Measurements from ENCODE around the gene OR2C3. TPM values are rescaled to one million over a fixed set of nuclear protein-coding genes. Genes with fewer than 3 reads are reported as not detected.

OR2C3 gene
- not detected in 2 replicates for total RNA-seq (2014; rRNA removed; shearing (Covaris generic))
- total RNA-seq (2022): not detected in 2 replicates
- not detected for Bru-seq, nascent RNA
- not detected for BruChase-seq, experiment 1, labeled RNA remaining after a 6-hour chase
- not detected for BruChase-seq, experiment 2, labeled RNA remaining after a 2-hour chase
- long read RNA-seq: 0 reads

GRCh38 chr1:247536340-247536739 lies at the start of gene OR2C3:
Gene OR2C3, minus strand, starts transcription at chr1:247536440. Its CDS starts 3,929 bp downstream, at chr1:247532511.
- no peaks in the 10 kb centered on the region for H3K79me2 ChIP-seq (ENCODE audit: insufficient read depth, low read depth, low read length)
- no peaks in the 10 kb centered on the region for H3K4me1 ChIP-seq (ENCODE audit: insufficient read depth, low read length, poor library complexity, severe bottlenecking)
- ChIA-PET CTCF (ENCODE audit: unreplicated experiment) (no interaction called here), POLR2A (interaction anchor here (1.5 kb wide), 1 partner anchor 11 kb away, joined by 3 read pairs; no protein-coding TSS in a partner anchor)
- H3K4me2 ChIP-seq (ENCODE audit: low read length): no peak within 1 kb of the TSS
- no peak for DNase-seq (ENCODE audit: low spot score)
- no TSS peak for BruUV-seq (replicated peaks)
- no peak within 1 kb of the TSS for H3K27ac ChIP-seq (ENCODE audit: low read depth, low read length, poor library complexity, severe bottlenecking)
- H3K9me3 ChIP-seq (ENCODE audit: low read length): no peaks in the 10 kb centered on the region
- no peaks in the 10 kb centered on the region for H4K20me1 ChIP-seq (ENCODE audit: insufficient read depth, low read length)
- no peak within 1 kb of the TSS for H2AFZ ChIP-seq (ENCODE audit: low read length)
- no peaks in the 10 kb centered on the region for H3K9me2 ChIP-seq (ENCODE audit: insufficient read depth, low read length)
- TF ChIP-seq CTCF (conservative IDR thresholded peaks at IDR 0.05; ENCODE audit: low read length) (no peak), EZH2phosphoT487 (IDR thresholded peaks at IDR 0.05; ENCODE audit: borderline replicate concordance, low read depth, low read length) (no peak)
- intact Hi-C loops (cut with micrococcal nuclease; ENCODE audit: unreplicated experiment): no loop called here
- no peak within 1 kb of the TSS for H3K4me3 ChIP-seq (ENCODE audit: low read depth, low read length, poor library complexity, severe bottlenecking)
- H3K36me3 ChIP-seq (ENCODE audit: insufficient read depth, low read length): no peaks in the 10 kb centered on the region

- no peaks in the 10 kb centered on the region for H3K79me2 ChIP-seq (ENCODE audit: insufficient read depth, low read depth, low read length)
- no peaks in the 10 kb centered on the region for H3K9me2 ChIP-seq (ENCODE audit: insufficient read depth, low read length)
- ChIA-PET POLR2A (no interaction called here), CTCF (ENCODE audit: unreplicated experiment) (no interaction called here)
- H2AFZ ChIP-seq (ENCODE audit: low read length): no peak overlapping the region
- no peak overlapping the region for H3K27ac ChIP-seq (ENCODE audit: low read depth, low read length, poor library complexity, severe bottlenecking)
- TF ChIP-seq CTCF (conservative IDR thresholded peaks at IDR 0.05; ENCODE audit: low read length) (no peak), EZH2phosphoT487 (IDR thresholded peaks at IDR 0.05; ENCODE audit: borderline replicate concordance, low read depth, low read length) (no peak)
- no peaks in the 10 kb centered on the region for H3K4me1 ChIP-seq (ENCODE audit: insufficient read depth, low read length, poor library complexity, severe bottlenecking)
- no peak overlapping the region for H3K4me2 ChIP-seq (ENCODE audit: low read length)
- H3K4me3 ChIP-seq (ENCODE audit: low read depth, low read length, poor library complexity, severe bottlenecking): no peak overlapping the region
- H3K36me3 ChIP-seq (ENCODE audit: insufficient read depth, low read length): no peaks in the 10 kb centered on the region
- DNase-seq (ENCODE audit: low spot score): no peak
- H4K20me1 ChIP-seq (ENCODE audit: insufficient read depth, low read length): no peaks in the 10 kb centered on the region
- no peaks in the 10 kb centered on the region for H3K9me3 ChIP-seq (ENCODE audit: low read length)
- BruUV-seq (replicated peaks): no TSS peak
- intact Hi-C loops (cut with micrococcal nuclease; ENCODE audit: unreplicated experiment): loop anchor here (5.0 kb wide), 1 partner anchor 207 kb away; no protein-coding TSS in a partner anchor
Measured at GRCh38 chr1:247578946-247579460, 42.8 kb upstream of the OR2C3 start.

- Histone ChIP-seq H3K9me3 (ENCODE audit: low read length) (no peaks in the 10 kb centered on the region), H3K4me3 (ENCODE audit: low read depth, low read length, poor library complexity, severe bottlenecking) (no peak overlapping the region), H2AFZ (ENCODE audit: low read length) (no peak overlapping the region), H3K36me3 (ENCODE audit: insufficient read depth, low read length) (no peaks in the 10 kb centered on the region), H3K9me2 (ENCODE audit: insufficient read depth, low read length) (no peaks in the 10 kb centered on the region), H3K79me2 (ENCODE audit: insufficient read depth, low read depth, low read length) (no peaks in the 10 kb centered on the region), H4K20me1 (ENCODE audit: insufficient read depth, low read length) (no peaks in the 10 kb centered on the region), H3K27ac (ENCODE audit: low read depth, low read length, poor library complexity, severe bottlenecking) (no peak overlapping the region), H3K4me2 (ENCODE audit: low read length) (no peak overlapping the region), H3K4me1 (ENCODE audit: insufficient read depth, low read length, poor library complexity, severe bottlenecking) (no peaks in the 10 kb centered on the region)
- ChIA-PET POLR2A (no interaction called here), CTCF (ENCODE audit: unreplicated experiment) (no interaction called here)
- intact Hi-C loops (cut with micrococcal nuclease; ENCODE audit: unreplicated experiment): loop anchor here (1.0 to 5.0 kb wide), 2 partner anchors 186 to 204 kb away; no protein-coding TSS in a partner anchor
- BruUV-seq (replicated peaks): no TSS peak
- TF ChIP-seq CTCF (conservative IDR thresholded peaks at IDR 0.05; ENCODE audit: low read length) (peak; percentile 78), EZH2phosphoT487 (IDR thresholded peaks at IDR 0.05; ENCODE audit: borderline replicate concordance, low read depth, low read length) (no peak)
- peak; percentile 11 for DNase-seq (ENCODE audit: low spot score)
Measured at GRCh38 chr1:247576514-247576913, 40.3 kb upstream of the OR2C3 start.

All from OCI-LY7 (cell line).